Measurements from ENCODE around the gene ACE. TPM values are rescaled to one million over a fixed set of nuclear protein-coding genes. Genes with fewer than 3 reads are reported as not detected.
A peak's percentile ranks its signal among the peaks of the same experiment; 100 is the strongest.

The ACE gene
- total RNA-seq, 3 donors from 2014 or later (not counting 1 experiment from before 2014, with no cell fraction given) = 0.86 to 1.2 (median 1.0) TPM

GRCh38 chr17:63478814-63479494 is 2.1 kb downstream of the ACE start:
- Histone ChIP-seq H3K9me3 (ENCODE audit: control insufficient read depth, insufficient read depth, low read length) (no peaks in the 10 kb centered on the region), H3K4me1 (ENCODE audit: control insufficient read depth, insufficient read depth, low read length) (peaks cover 15% of the 10 kb centered on the region), H3K4me3 (ENCODE audit: low read length) (no peak overlapping the region), H3K27ac (ENCODE audit: low read length) (no peak overlapping the region), H3K36me3 (ENCODE audit: control insufficient read depth, insufficient read depth, low read length) (no peaks in the 10 kb centered on the region), H3K27me3 (ENCODE audit: control insufficient read depth, insufficient read depth, low read length) (peaks cover 17% of the 10 kb centered on the region)
- 43% methylated on average over 16 of the region's 16 CpGs for WGBS (ENCODE audit: insufficient coverage)
- H3K4me1 Mint-ChIP-seq = peaks cover 0 to 13% of the 10 kb centered on the region in 2 donors
- ATAC-seq (peak; percentile 68 to 90 (median 81)), DNase-seq (peak; percentile 49 to 87)
- H3K27ac Mint-ChIP-seq = no peak overlapping the region
- H3K4me3 Mint-ChIP-seq = peak overlapping the region; percentile 71
- intact Hi-C loops (cut with micrococcal nuclease) = loop anchor here (1.0 kb wide), 1 partner anchor 54 kb away; no protein-coding TSS in a partner anchor
- no peaks in the 10 kb centered on the region for H3K36me3 Mint-ChIP-seq
- no peaks in the 10 kb centered on the region for H3K9me3 Mint-ChIP-seq
- H3K27me3 Mint-ChIP-seq (ENCODE audit: low read depth in 2 of 2) = peaks cover 16 to 25% of the 10 kb centered on the region in 2 donors
- TF ChIP-seq, protein P1, sequence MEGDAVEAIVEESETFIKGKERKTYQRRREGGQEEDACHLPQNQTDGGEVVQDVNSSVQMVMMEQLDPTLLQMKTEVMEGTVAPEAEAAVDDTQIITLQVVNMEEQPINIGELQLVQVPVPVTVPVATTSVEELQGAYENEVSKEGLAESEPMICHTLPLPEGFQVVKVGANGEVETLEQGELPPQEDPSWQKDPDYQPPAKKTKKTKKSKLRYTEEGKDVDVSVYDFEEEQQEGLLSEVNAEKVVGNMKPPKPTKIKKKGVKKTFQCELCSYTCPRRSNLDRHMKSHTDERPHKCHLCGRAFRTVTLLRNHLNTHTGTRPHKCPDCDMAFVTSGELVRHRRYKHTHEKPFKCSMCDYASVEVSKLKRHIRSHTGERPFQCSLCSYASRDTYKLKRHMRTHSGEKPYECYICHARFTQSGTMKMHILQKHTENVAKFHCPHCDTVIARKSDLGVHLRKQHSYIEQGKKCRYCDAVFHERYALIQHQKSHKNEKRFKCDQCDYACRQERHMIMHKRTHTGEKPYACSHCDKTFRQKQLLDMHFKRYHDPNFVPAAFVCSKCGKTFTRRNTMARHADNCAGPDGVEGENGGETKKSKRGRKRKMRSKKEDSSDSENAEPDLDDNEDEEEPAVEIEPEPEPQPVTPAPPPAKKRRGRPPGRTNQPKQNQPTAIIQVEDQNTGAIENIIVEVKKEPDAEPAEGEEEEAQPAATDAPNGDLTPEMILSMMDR (IDR thresholded peaks at IDR 0.05) = peak; percentile 59

GRCh38 chr17:63479495-63480184 is 2.8 kb downstream of the ACE start:
- intact Hi-C loops (cut with micrococcal nuclease) = loop anchor here (1.0 kb wide), 1 partner anchor 54 kb away; no protein-coding TSS in a partner anchor
- no peak overlapping the region for H3K4me3 Mint-ChIP-seq
- Histone ChIP-seq H3K4me3 (ENCODE audit: low read length) (no peak overlapping the region), H3K4me1 (ENCODE audit: control insufficient read depth, insufficient read depth, low read length) (peaks cover 15% of the 10 kb centered on the region), H3K36me3 (ENCODE audit: control insufficient read depth, insufficient read depth, low read length) (no peaks in the 10 kb centered on the region), H3K9me3 (ENCODE audit: control insufficient read depth, insufficient read depth, low read length) (no peaks in the 10 kb centered on the region), H3K27me3 (ENCODE audit: control insufficient read depth, insufficient read depth, low read length) (peaks cover 17% of the 10 kb centered on the region), H3K27ac (ENCODE audit: low read length) (no peak overlapping the region)
- H3K27me3 Mint-ChIP-seq (ENCODE audit: low read depth in 2 of 2) = peaks cover 9 to 25% of the 10 kb centered on the region in 2 donors
- WGBS (ENCODE audit: insufficient coverage) = 83% methylated on average over 17 of the region's 17 CpGs
- no peak overlapping the region for H3K27ac Mint-ChIP-seq
- no peaks in the 10 kb centered on the region for H3K9me3 Mint-ChIP-seq
- H3K4me1 Mint-ChIP-seq = peaks cover 0 to 13% of the 10 kb centered on the region in 2 donors
- no peak for DNase-seq
- TF ChIP-seq, protein P1 (IDR thresholded peaks at IDR 0.05) = no peak
- no peak for ATAC-seq
- no peaks in the 10 kb centered on the region for H3K36me3 Mint-ChIP-seq

GRCh38 chr17:63480192-63480784 is 3.4 kb downstream of the ACE start:
- Histone ChIP-seq H3K27me3 (ENCODE audit: control insufficient read depth, insufficient read depth, low read length) (peaks cover 17% of the 10 kb centered on the region), H3K4me1 (ENCODE audit: control insufficient read depth, insufficient read depth, low read length) (peaks cover 15% of the 10 kb centered on the region), H3K36me3 (ENCODE audit: control insufficient read depth, insufficient read depth, low read length) (no peaks in the 10 kb centered on the region), H3K4me3 (ENCODE audit: low read length) (no peak overlapping the region), H3K27ac (ENCODE audit: low read length) (no peak overlapping the region), H3K9me3 (ENCODE audit: control insufficient read depth, insufficient read depth, low read length) (no peaks in the 10 kb centered on the region)
- H3K9me3 Mint-ChIP-seq = no peaks in the 10 kb centered on the region
- TF ChIP-seq, protein P1 (IDR thresholded peaks at IDR 0.05) = no peak
- DNase-seq (no peak), ATAC-seq (no peak)
- H3K27ac Mint-ChIP-seq = no peak overlapping the region
- H3K4me1 Mint-ChIP-seq = peaks cover 0 to 13% of the 10 kb centered on the region in 2 donors
- intact Hi-C loops (cut with micrococcal nuclease) = no loop called here
- H3K27me3 Mint-ChIP-seq (ENCODE audit: low read depth in 2 of 2) = peaks cover 9 to 21% of the 10 kb centered on the region in 2 donors
- H3K36me3 Mint-ChIP-seq = no peaks in the 10 kb centered on the region
- no peak overlapping the region for H3K4me3 Mint-ChIP-seq
- 89% methylated on average over 21 of the region's 21 CpGs for WGBS (ENCODE audit: insufficient coverage)

Measured in natural killer cell (primary cell).